Mesendoderm (in vitro differentiated cells): Measurements from ENCODE around the gene TOMM40.
A peak's percentile ranks its signal among the peaks of the same experiment; 100 is the strongest.
"Not testable (repeated sequence)": the region's sequence is repeated elsewhere in the genome, so short reads cannot be mapped to it uniquely, and the experiment has no call there.

ENCODE experiments used
- DNase-seq: peaks from one replicate; pipeline ENCODE4 v3.0.0; 2013
- H2AK5ac ChIP-seq: 2 replicates; pipeline ENCODE4 v1.6.1; 2013; ENCODE audit warnings: low read length, inconsistent platforms
- H2BK120ac ChIP-seq: 2 replicates; pipeline ENCODE4 v1.6.1; 2013; ENCODE audit warnings: low read depth, mild to moderate bottlenecking, low read length, moderate library complexity, mixed read lengths
- H2BK15ac ChIP-seq: replicated peaks from 2 replicates; pipeline ENCODE4 v1.6.1; 2013; ENCODE audit warnings: low read depth, mild to moderate bottlenecking, moderate library complexity
- H2BK5ac ChIP-seq: 2 replicates; pipeline ENCODE4 v1.6.1; 2013; ENCODE audit warnings: low read length, inconsistent platforms
- H3K18ac ChIP-seq: 2 replicates; pipeline ENCODE4 v1.6.1; 2013; ENCODE audit warnings: mild to moderate bottlenecking, low read length, mixed read lengths
- H3K23ac ChIP-seq: one replicate; pipeline ENCODE4 v1.6.1; 2013; ENCODE audit warnings: low read length
- H3K27ac ChIP-seq: 2 replicates; pipeline ENCODE4 v1.5.1; 2013; ENCODE audit warnings: low read depth, mild to moderate bottlenecking, inconsistent platforms, low read length, moderate library complexity
- H3K27me3 ChIP-seq: 2 replicates; pipeline ENCODE4 v1.6.1; 2013; ENCODE audit warnings: low read length, control low read depth, mild to moderate bottlenecking, inconsistent platforms; ENCODE audit not compliant: insufficient read depth, poor library complexity
- H3K36me3 ChIP-seq: 2 replicates; pipeline ENCODE4 v1.6.1; 2013; ENCODE audit warnings: low read length, inconsistent platforms; ENCODE audit not compliant: control insufficient read depth, insufficient read depth
- H3K4ac ChIP-seq: one replicate; pipeline ENCODE4 v1.6.1; 2013; ENCODE audit warnings: low read depth, mild to moderate bottlenecking, low read length, moderate library complexity
- H3K4me1 ChIP-seq: 2 replicates; pipeline ENCODE4 v1.6.1; 2013; ENCODE audit warnings: low read depth, low read length, inconsistent platforms; ENCODE audit not compliant: control insufficient read depth
- H3K4me2 ChIP-seq: 2 replicates; pipeline ENCODE4 v1.6.1; 2013; ENCODE audit warnings: low read length
- H3K4me3 ChIP-seq: 2 replicates; pipeline ENCODE4 v1.5.1; 2013; ENCODE audit warnings: mild to moderate bottlenecking, low read length
- H3K56ac ChIP-seq: one replicate; pipeline ENCODE4 v1.6.1; 2013; ENCODE audit warnings: low read length
- H3K79me1 ChIP-seq: 2 replicates; pipeline ENCODE4 v1.6.1; 2013; ENCODE audit warnings: low read length, inconsistent platforms
- H3K79me2 ChIP-seq: 2 replicates; pipeline ENCODE4 v1.6.1; 2013; ENCODE audit warnings: mild to moderate bottlenecking, low read length; ENCODE audit not compliant: control insufficient read depth, insufficient read depth
- H3K9ac ChIP-seq: 2 replicates; pipeline ENCODE4 v1.6.1; 2013; ENCODE audit warnings: low read length, inconsistent platforms
- H4K5ac ChIP-seq: one replicate; pipeline ENCODE4 v1.6.1; 2013; ENCODE audit warnings: low read length
- H4K8ac ChIP-seq: one replicate; pipeline ENCODE4 v1.6.1; 2013; ENCODE audit warnings: low read depth, mild to moderate bottlenecking, control low read depth, low read length, moderate library complexity
- WGBS: extraction: QIAGEN DNeasy Blood & Tissue Kit; methylation state at CpG from one replicate; pipeline ENCODE4 v1.1.7; 2013; ENCODE audit warnings: low lambda C conversion rate, missing lambda C conversion rate; ENCODE audit not compliant: insufficient coverage; ENCODE audit errors: extremely low coverage; 5-methylcytosine and 5-hydroxymethylcytosine counted together

TOMM40 gene

GRCh38 chr19:44909775-44910174 is 18.7 kb downstream of the TOMM40 start:
- peaks cover 7% of the 10 kb centered on the region for H3K4me1 ChIP-seq

GRCh38 chr19:44911896-44912295 is 20.8 kb downstream of the TOMM40 start:
- not testable (repeated sequence) for H4K8ac ChIP-seq, H2BK120ac ChIP-seq, H3K4ac ChIP-seq, H3K27ac ChIP-seq, H2BK15ac ChIP-seq, H3K79me1 ChIP-seq, H3K27me3 ChIP-seq, H3K4me1 ChIP-seq, H2BK5ac ChIP-seq, DNase-seq, H3K36me3 ChIP-seq, H3K23ac ChIP-seq, H4K5ac ChIP-seq, H3K4me2 ChIP-seq, H3K56ac ChIP-seq, H2AK5ac ChIP-seq, H3K9ac ChIP-seq, H3K4me3 ChIP-seq, H3K18ac ChIP-seq, H3K79me2 ChIP-seq
- WGBS: no CpG with 5 or more reads among the region's 6 CpGs

More at GRCh38 chr19:44909775-44910174, 18.7 kb downstream of the TOMM40 start:
- no peak overlapping the region for H3K23ac ChIP-seq
- H2AK5ac ChIP-seq: no peak overlapping the region
- no peak overlapping the region for H4K5ac ChIP-seq
- no peak for DNase-seq
- H3K56ac ChIP-seq: peak overlapping the region; percentile 20
- no peak overlapping the region for H2BK120ac ChIP-seq
- WGBS: no CpG with 5 or more reads among the region's 5 CpGs
- H3K4me2 ChIP-seq: no peak overlapping the region
- peaks cover 4% of the 10 kb centered on the region for H3K79me1 ChIP-seq
- H3K4me3 ChIP-seq: no peak overlapping the region
- H3K4ac ChIP-seq: no peak overlapping the region
- no peak overlapping the region for H4K8ac ChIP-seq
- peaks cover 4% of the 10 kb centered on the region for H3K36me3 ChIP-seq
- H3K18ac ChIP-seq: no peak overlapping the region
- H3K79me2 ChIP-seq: peaks cover 4% of the 10 kb centered on the region
- H2BK15ac ChIP-seq: no peak overlapping the region
- no peak overlapping the region for H2BK5ac ChIP-seq
- no peaks in the 10 kb centered on the region for H3K27me3 ChIP-seq
- peak overlapping the region; percentile 69 for H3K27ac ChIP-seq
- H3K9ac ChIP-seq: no peak overlapping the region

- no peak overlapping the region for H3K23ac ChIP-seq
- peak overlapping the region; percentile 99 for H2AK5ac ChIP-seq
- no peaks in the 10 kb centered on the region for H3K27me3 ChIP-seq
- H2BK120ac ChIP-seq: no peak overlapping the region
- H3K9ac ChIP-seq: no peak overlapping the region
- H3K36me3 ChIP-seq: peaks cover 2% of the 10 kb centered on the region
- WGBS: no CpG with 5 or more reads among the region's 6 CpGs
- H3K4me1 ChIP-seq: peaks cover 7% of the 10 kb centered on the region
- no peak overlapping the region for H3K4me2 ChIP-seq
- DNase-seq: no peak
- no peak overlapping the region for H3K27ac ChIP-seq
- H4K8ac ChIP-seq: no peak overlapping the region
- H3K79me1 ChIP-seq: no peaks in the 10 kb centered on the region
- H2BK15ac ChIP-seq: no peak overlapping the region
- H3K4me3 ChIP-seq: no peak overlapping the region
- H3K79me2 ChIP-seq: no peaks in the 10 kb centered on the region
- H3K4ac ChIP-seq: peak overlapping the region; percentile 1
- no peak overlapping the region for H4K5ac ChIP-seq
- H2BK5ac ChIP-seq: no peak overlapping the region
- H3K56ac ChIP-seq: peak overlapping the region; percentile 62
- no peak overlapping the region for H3K18ac ChIP-seq
Observed at GRCh38 chr19:44912854-44913253, 21.8 kb downstream of the TOMM40 start.

- DNase-seq, H3K79me1 ChIP-seq, H3K23ac ChIP-seq, H2BK5ac ChIP-seq, H2AK5ac ChIP-seq, H3K79me2 ChIP-seq, H3K4me3 ChIP-seq, H2BK15ac ChIP-seq, H3K4me1 ChIP-seq, H2BK120ac ChIP-seq, H4K8ac ChIP-seq, H3K27me3 ChIP-seq, H4K5ac ChIP-seq, H3K36me3 ChIP-seq: not testable (repeated sequence)
- H3K4me2 ChIP-seq: peak overlapping the region; percentile 1
- H3K9ac ChIP-seq: peak overlapping the region; percentile 67
- peak overlapping the region; percentile 89 for H3K56ac ChIP-seq
- no CpG with 5 or more reads among the region's 23 CpGs for WGBS
- peak overlapping the region; percentile 5 for H3K4ac ChIP-seq
- peak overlapping the region; percentile 79 for H3K27ac ChIP-seq
- peak overlapping the region; percentile 19 for H3K18ac ChIP-seq
Observed at GRCh38 chr19:44913512-44914432, 22.7 kb downstream of the TOMM40 start.

GRCh38 chr19:44914433-44915206 is 23.6 kb downstream of the TOMM40 start, which contains the start of gene APOC1:
APOC1 (plus strand) TSS chr19:44914608; CDS start chr19:44914892, 284 bp downstream.
- not testable (repeated sequence) for H3K36me3 ChIP-seq, H3K4me1 ChIP-seq, H3K27me3 ChIP-seq, H3K23ac ChIP-seq, H2BK120ac ChIP-seq, H3K79me2 ChIP-seq, H2BK15ac ChIP-seq, H4K8ac ChIP-seq, H3K79me1 ChIP-seq, H2AK5ac ChIP-seq, H4K5ac ChIP-seq
- H2BK5ac ChIP-seq: peak within 1 kb of the TSS; percentile 28
- peak within 1 kb of the TSS; percentile 67 for H3K9ac ChIP-seq
- peak; percentile 97 for DNase-seq
- peak within 1 kb of the TSS; percentile 41 for H3K4ac ChIP-seq
- peak within 1 kb of the TSS; percentile 79 for H3K27ac ChIP-seq
- peak within 1 kb of the TSS; percentile 25 for H3K18ac ChIP-seq
- peak within 1 kb of the TSS; percentile 66 for H3K4me2 ChIP-seq
- WGBS: no CpG with 5 or more reads among the region's 28 CpGs
- peak within 1 kb of the TSS; percentile 34 for H3K4me3 ChIP-seq
- peak within 1 kb of the TSS; percentile 89 for H3K56ac ChIP-seq
